GM10248 (cell line): ENCODE data around the gene PLA1A.

ENCODE experiments used
- CTCF ChIA-PET: fragments of 300-600 bp; sonication (Branson Sonifier 250); formaldehyde crosslinking; extraction: SDS; loops from one replicate; lab custom pipeline; 2021; ENCODE audit warnings: antibody characterized with exemption; lab: Yijun Ruan, JAX
- POLR2A ChIA-PET: fragments of 350-650 bp; sonication (Branson Sonifier 250); formaldehyde crosslinking; extraction: SDS; loops from one replicate; lab custom pipeline; 2020; ENCODE audit warnings: antibody characterized with exemption; lab: Yijun Ruan, JAX
- DNase-seq: peaks from one replicate; pipeline ENCODE4 v3.0.0; 2012; ENCODE audit errors: extremely low spot score
- TF ChIP-seq, protein P1 (sequence below): IDR thresholded peaks from 2 replicates; pipeline ENCODE4 v1.5.1; 2012; ENCODE audit warnings: mild to moderate bottlenecking, low read depth; ENCODE audit errors: extremely low read depth, missing control alignments, control extremely low read depth

The PLA1A gene

DNA sequence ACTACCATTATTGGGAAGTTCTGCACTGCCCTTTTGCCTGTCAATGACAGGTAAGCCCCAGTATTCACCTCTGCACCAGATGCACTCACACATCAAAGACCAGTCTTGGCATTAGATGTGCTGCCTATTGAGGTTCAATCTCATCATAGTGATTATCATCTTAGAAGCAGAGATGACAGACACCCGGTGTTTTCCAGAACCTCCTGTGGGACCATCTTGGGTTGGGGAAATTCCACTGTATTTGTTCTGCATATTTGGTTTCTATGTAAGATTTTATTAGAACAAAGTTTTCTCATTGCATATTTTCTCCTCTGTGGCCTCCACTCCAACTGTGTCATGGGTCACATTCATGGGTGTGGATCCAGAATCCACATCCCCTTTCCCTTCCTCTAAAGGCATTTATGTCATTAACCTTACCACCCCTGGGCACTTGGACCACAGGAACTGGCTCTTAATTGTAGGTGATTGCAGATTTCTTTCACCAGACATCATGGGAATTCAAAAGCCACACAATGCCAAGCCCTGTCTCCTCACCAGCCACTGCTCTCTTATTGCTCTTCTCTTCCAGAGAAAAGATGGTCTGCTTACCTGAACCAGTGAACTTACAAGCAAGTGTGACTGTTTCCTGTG, 31.2 kb downstream of the PLA1A start:
- TF ChIP-seq, protein P1, sequence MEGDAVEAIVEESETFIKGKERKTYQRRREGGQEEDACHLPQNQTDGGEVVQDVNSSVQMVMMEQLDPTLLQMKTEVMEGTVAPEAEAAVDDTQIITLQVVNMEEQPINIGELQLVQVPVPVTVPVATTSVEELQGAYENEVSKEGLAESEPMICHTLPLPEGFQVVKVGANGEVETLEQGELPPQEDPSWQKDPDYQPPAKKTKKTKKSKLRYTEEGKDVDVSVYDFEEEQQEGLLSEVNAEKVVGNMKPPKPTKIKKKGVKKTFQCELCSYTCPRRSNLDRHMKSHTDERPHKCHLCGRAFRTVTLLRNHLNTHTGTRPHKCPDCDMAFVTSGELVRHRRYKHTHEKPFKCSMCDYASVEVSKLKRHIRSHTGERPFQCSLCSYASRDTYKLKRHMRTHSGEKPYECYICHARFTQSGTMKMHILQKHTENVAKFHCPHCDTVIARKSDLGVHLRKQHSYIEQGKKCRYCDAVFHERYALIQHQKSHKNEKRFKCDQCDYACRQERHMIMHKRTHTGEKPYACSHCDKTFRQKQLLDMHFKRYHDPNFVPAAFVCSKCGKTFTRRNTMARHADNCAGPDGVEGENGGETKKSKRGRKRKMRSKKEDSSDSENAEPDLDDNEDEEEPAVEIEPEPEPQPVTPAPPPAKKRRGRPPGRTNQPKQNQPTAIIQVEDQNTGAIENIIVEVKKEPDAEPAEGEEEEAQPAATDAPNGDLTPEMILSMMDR, result no peak
- DNase-seq, result no peak
- POLR2A ChIA-PET, result interaction anchor here (1.0 kb wide), 1 partner anchor 7 kb away, joined by 3 read pairs; no protein-coding TSS in a partner anchor
- CTCF ChIA-PET, result interaction anchor here (0.9 to 5.5 kb wide), 8 partner anchors 15 to 52 kb away, joined by 3 to 36 read pairs (median 5); no protein-coding TSS in a partner anchor

DNA sequence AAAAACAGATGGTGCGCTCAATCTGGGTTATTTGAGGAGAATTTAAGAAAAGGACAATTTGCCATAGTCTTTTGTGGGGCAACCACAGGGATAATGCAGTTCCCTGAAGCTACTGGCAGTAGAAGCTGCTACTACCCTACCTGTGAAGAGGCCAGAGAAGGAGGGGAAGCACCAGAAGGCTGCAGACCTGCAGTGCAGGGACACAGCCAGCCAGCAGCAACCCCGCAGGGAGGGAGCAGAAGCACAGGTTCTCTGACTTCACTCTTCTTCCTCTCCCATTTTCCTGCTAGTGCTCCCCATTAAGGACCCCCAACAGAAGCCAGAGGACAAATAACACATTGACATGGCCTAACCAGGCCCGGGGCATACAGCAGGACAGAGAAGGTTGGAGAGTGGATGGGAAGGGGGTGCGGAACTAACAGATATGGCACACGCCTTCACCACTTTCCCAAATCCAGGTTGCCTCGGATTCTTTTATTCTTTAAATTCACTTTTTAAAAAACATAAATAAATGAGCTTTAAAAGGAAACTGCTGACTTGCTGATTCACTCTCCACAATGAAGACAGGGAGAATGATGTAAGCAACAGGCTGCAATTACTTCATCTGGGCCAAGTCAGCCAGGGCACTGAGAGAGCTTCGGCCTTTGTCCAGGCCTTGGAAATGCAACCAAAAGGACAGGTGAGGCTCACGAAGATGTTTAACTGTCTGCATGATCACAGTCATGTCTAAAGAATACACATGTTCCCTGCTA, 32.6 kb downstream of the PLA1A start:
- ChIA-PET POLR2A (interaction anchor here (1.1 kb wide), 1 partner anchor 29 kb away, joined by 3 read pairs; no protein-coding TSS in a partner anchor), CTCF (interaction anchor here (2.2 to 5.5 kb wide), 2 partner anchors 30 to 51 kb away, joined by 6 to 36 read pairs; no protein-coding TSS in a partner anchor)
- DNase-seq, result no peak
- TF ChIP-seq, protein P1, result no peak

DNA sequence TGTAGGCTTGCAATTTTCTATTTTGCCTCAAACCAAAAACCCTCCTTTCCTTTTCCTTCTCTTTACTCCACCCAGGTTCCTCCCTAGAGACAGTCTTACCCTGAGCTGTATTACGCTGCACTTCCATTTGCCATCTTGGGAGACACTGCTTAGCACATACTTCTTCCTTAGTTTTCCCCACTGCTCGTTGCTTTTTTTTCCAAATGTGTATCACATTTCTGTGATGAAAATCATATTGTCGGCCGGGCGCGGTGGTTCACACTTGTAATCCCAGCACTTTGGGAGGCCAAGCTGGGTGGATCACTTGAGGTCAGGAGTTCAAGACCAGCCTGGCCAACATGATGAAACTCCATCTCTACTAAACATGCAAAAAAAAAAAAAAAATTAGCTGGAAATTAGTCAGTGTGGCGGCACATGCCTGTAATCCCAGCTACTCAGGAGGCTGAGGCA, 33.2 kb downstream of the PLA1A start:
- DNase-seq, result no peak
- TF ChIP-seq, protein P1, result no peak
- ChIA-PET POLR2A (interaction anchor here (0.7 to 1.1 kb wide), 2 partner anchors 17 to 30 kb away, joined by 3 read pairs; no protein-coding TSS in a partner anchor), CTCF (interaction anchor here (2.2 to 5.5 kb wide), 2 partner anchors 30 to 50 kb away, joined by 6 to 36 read pairs; no protein-coding TSS in a partner anchor)

DNA sequence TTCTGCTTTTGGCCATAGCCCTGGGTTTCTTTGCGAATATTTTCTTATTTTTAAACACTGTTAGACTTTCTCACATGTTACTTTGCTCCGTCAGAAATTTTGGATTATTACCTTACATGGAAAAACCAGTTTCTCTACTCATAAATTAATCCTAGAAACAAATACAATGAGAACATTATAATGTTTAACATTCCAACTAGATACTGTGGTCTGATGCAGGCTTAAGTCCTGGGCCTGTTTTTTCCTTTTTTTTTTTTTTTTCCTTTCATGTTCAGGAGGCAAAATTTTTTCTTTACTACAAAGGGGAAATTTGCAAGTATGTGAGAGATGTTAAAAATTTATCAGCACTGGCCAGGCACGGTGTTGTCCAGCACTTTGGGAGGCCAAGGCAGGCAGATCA, 33.8 kb downstream of the PLA1A start:
- no peak for DNase-seq
- POLR2A ChIA-PET, result interaction anchor here (0.7 kb wide), 1 partner anchor 17 kb away, joined by 3 read pairs; no protein-coding TSS in a partner anchor
- CTCF ChIA-PET, result interaction anchor here (1.9 to 5.5 kb wide), 2 partner anchors 18 to 31 kb away, joined by 10 to 36 read pairs; no protein-coding TSS in a partner anchor
- TF ChIP-seq, protein P1, result no peak

DNA sequence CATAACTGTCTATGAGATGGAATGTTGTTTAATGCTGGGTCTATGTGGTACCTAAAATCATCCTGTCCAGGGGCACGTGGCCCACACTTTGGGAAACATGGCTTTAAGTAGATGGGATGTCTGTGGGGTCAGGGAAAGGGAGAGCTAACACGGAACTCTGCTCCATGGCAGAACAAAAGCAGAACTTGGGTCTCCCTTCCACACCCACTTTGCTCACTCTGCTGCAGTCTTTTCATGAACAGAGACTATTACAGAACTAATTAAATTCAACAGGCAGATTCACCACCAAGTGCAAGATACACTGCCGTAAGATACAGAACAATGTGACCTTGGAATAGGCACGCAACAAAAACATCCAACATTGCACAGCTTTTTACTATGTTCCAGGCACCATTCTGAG, 34.5 kb downstream of the PLA1A start:
- DNase-seq, result no peak
- TF ChIP-seq, protein P1, result no peak
- CTCF ChIA-PET, result interaction anchor here (1.0 to 1.9 kb wide), 2 partner anchors 12 to 19 kb away, joined by 5 to 10 read pairs; no protein-coding TSS in a partner anchor
- POLR2A ChIA-PET, result no interaction called here

DNA sequence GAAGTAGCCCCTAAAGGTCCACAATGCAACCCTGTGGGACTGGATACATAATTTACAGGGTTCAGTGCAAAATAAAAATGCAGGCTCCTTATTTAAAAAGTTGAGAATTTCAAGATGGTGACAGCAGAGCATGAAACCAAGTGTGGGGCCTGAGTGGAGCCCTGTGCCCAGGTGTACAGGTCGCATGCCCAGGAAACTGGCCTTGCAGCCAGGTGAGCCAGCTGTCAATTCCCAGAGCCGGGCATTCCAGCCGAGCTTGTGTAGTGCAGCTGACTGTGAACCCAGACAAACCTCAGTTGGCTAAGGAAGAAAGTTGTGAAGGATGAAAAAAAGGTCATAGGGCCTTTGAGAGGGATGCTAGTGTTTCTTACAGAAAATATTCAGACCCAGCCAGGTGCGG, 35.1 kb downstream of the PLA1A start:
- TF ChIP-seq, protein P1, result no peak
- DNase-seq, result no peak
- ChIA-PET POLR2A (no interaction called here), CTCF (interaction anchor here (1.0 to 6.4 kb wide), 3 partner anchors 12 to 32 kb away, joined by 5 to 54 read pairs (median 10); no protein-coding TSS in a partner anchor)
